HG02623 (cell line): ENCODE measurements around the gene NXT2.
"Not testable (repeated sequence)": the region's sequence is repeated elsewhere in the genome, so short reads cannot be mapped to it uniquely, and the experiment has no call there.

Source experiments
- ATAC-seq: cut with Tn5 transposase; IDR thresholded peaks from one replicate; pipeline ENCODE4 v1.9.1; 2021; ENCODE audit warnings: moderate library complexity; ENCODE audit not compliant: unreplicated experiment

NXT2 gene

DNA sequence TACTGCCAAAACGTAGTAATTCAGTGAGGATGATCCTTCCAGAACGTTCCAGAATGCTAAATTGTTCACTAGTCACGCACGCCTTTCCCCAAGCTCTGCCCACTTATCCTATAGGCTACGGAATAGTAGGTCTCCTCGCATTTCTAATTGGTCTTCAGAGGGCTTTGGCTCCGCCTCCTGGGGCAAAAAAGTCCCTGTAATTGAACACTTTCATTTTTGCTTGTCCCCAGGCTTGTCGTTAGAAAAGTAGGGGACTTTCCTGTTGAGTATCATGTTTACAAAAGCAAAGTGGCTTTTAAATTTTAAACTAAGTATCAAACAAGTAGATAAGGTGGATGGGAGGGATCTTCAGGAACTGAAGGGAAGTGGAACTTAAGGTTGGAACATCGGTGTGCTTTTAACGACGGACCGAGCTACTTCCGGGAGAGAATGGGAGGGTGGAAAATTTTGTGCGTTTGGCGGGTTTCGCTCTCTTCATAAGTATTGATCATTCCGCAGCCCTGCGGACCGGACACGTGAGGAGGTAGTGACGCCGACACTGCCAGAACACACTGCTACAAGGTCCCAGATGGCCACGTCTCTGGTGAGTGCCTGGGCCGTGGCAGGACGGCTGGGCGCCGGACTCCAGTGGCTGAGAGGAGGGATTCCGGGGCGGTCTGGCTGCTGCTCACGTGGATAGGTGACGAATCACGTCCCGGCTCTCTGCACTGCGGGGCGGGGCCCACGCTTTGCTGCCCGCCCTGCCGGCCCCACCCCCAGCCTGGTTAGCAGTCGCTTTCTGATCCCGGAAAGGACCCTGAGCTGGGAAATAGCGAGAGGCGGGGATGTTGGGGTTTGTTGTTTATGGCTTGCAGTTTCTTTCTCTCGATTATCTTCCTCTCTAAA is at the start of gene NXT2:
Gene NXT2 (plus strand): TSS at position 406 of the 885 bp plus-strand sequence. CDS start 163 bp downstream, at position 569.
- peak; percentile 97 for ATAC-seq

DNA sequence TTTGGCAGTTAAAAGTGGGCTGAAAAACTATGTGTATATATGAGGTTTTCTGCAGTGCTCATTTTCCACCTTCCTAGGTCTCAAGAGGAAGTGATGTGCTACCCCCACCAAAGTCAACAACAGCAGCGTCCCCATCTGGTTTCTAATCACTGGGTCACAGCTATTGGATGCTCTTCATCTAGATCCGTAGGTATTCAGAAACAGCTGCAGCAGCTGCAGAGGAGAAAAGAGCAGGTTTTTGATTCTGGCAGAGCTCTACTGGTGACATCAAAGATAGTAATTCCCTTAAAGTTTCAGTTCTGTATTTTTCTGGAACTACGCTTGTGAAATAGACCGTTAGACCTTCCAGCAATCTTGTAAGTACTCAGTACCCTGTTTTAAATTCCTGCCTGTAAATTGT is 49.0 kb upstream of the NXT2 start:
- ATAC-seq: no peak

DNA sequence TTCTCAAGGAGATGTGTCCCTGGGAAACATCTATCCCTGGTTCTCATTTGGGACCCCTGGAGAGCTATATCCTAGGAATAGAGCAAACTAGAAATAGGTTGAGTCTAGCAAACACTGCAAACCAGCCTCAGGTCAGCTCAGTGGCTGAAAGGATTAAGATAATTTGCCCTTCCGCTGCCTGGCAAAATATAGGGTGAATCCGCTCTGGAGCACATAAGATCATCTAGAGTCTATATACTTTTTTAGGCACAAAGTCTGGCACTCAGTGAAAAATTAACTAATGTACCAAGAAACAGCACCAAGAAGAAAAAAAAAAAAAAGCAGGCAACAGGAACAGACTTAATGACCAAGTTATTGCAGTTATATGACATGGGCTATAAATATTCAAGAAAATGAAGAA is 47.5 kb upstream of the NXT2 start:
- ATAC-seq: no peak

GRCh38 chrX:109498434-109498833 is 38.2 kb upstream of the NXT2 start:
- ATAC-seq: no peak

DNA sequence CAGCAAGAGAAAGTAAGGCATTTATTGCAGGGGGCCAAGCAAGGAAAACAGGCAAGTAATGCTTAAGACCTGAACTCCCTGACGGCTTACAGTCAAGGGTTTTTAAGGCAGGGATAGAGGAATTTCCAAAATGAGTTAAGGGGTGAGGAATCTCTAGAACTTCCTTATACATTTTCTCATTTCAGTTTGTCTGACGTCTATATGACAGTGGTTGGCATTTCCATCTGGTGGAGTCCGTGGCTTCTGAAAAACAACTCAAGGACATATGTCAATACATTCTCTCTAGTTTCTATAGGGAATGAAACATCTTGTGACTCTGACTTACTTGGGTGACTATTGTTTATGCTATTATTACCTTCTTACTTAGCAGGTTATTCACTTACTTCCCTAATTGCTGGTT is 35.5 kb upstream of the NXT2 start:
- no peak for ATAC-seq

DNA sequence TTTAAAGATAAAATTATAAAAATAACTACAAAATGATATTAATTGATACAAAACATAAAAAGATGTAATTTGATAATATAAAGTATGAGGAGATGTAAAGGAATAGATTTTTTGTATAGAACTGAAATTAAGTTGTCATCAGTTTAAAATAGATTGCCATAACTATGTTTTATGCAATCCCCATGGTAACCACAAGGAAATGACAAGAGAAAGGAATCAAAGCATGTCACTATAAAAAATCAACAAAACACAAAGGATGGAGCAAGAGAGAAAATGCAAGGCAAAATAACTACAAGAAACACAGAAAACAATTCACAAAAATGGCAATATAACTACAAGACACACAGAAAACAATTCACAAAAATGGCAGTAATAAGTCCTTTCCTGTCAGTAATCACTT is 27.7 kb upstream of the NXT2 start:
- ATAC-seq: no peak

DNA sequence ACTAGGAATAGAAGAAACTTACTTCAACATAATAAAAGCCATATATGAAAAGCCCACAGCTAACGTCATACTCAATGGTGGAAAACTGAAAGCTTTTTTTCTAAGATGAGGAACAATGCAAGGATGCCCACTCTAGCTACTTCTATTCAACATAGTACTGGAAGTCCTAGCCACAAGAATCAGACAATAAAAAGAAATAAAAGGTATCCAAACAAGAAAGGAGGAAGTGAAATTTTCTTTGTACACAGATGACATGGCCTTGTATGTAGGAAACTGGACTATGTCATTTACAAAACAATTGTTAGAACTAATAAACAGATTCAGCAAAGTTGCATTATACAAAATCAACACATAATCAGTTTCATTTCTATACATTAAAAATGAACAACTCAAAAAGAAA is 25.5 kb upstream of the NXT2 start:
- no peak for ATAC-seq

- ATAC-seq: no peak
Observed at GRCh38 chrX:109519001-109519400, 17.6 kb upstream of the NXT2 start.

DNA sequence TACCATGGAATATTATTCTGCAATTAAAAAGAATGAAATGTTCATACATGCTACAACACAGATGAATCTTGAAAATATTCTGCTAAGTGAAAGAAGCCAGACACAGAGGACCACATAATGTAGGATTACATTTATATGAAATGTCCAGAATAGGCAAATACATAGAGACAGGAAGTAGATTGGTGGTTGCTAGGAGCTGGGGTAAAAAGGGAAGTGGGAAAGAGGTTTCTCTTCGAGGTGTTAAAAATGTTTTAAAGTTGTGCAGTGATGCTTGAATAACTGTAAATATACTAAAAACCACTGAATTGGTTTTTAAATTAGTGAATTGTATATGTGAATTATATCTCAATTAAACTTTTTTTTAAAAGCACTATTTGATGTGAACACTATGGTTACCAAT is 3.6 kb upstream of the NXT2 start:
- ATAC-seq: no peak

DNA sequence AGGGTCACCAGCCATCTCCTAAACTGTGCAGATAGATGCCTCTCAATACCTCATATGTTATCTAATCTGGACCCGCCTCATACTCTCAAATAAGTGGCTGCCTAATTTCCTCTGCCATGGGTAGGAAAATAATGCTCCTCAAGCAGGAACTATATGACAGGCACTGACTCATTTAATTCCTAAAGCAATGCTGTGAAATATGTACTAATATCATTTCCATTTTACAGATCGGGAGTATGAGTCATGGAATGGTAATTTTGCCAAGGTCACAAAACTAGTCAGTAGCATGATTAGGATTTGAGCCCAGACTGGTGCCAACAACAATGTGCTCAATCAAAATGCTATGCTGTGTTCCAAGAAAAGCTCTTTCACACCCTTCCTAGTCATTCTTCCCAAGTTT is 3.0 kb upstream of the NXT2 start:
- no peak for ATAC-seq

- no peak for ATAC-seq
Observed at GRCh38 chrX:109534933-109535332, 1.7 kb upstream of the NXT2 start.

- no peak for ATAC-seq
Observed at GRCh38 chrX:109535578-109535977, 1.1 kb upstream of the NXT2 start.

- no peak for ATAC-seq
Observed at GRCh38 chrX:109537324-109537665, 651 bp downstream of the NXT2 start.

- not testable (repeated sequence) for ATAC-seq
Observed at GRCh38 chrX:109539007-109539406, 2.4 kb downstream of the NXT2 start.

DNA sequence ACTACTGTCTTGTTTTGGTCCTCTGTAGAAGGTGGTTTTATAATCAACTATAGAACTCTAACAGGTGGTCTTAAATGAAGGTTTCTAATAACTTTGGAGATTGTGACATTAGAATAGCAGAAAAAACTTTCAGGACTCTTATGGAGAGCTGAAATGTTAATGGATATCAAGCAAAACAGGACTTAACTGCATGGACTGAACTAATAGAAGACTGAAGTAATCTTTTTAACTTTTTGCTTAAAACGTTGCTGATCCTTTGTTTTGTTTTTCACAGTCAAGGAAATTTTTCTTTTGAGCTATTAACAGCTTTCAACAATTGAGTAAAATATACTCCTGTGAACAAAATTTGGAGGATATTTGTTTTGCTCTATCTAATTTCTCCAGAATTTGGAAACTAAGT is 17.2 kb downstream of the NXT2 start:
- no peak for ATAC-seq

GRCh38 chrX:109576083-109576482 is 39.4 kb downstream of the NXT2 start:
- not testable (repeated sequence) for ATAC-seq

- ATAC-seq: no peak
Observed at GRCh38 chrX:109577055-109577454, 40.4 kb downstream of the NXT2 start.

- ATAC-seq: no peak
Observed at GRCh38 chrX:109578916-109579315, 42.3 kb downstream of the NXT2 start.

- no peak for ATAC-seq
Observed at GRCh38 chrX:109585488-109585887, 48.8 kb downstream of the NXT2 start.

DNA sequence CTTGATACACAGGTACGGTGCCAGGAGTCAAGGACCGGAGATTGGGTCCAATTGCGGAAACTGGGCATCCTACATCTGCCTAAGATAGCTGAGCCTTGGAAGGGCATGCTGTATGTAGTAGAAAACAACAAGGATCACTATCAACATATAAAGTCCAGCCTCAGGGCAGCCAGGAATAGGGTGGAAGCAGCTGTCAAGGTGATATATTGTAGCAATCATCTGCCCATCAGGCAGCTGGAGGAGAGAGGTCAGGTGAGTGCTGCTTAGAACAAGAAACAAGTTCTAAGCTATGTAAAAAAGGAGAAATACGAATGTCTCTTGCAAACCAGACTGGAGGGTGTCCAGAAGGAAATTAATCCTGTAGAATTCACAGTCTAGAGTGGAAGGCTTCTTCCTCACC is 53.5 kb downstream of the NXT2 start:
- ATAC-seq: no peak
